ENCODE data around the gene HNRNPAB.
"Not testable (repeated sequence)": the region's sequence is repeated elsewhere in the genome, so short reads cannot be mapped to it uniquely, and the experiment has no call there.

The HNRNPAB gene

DNA sequence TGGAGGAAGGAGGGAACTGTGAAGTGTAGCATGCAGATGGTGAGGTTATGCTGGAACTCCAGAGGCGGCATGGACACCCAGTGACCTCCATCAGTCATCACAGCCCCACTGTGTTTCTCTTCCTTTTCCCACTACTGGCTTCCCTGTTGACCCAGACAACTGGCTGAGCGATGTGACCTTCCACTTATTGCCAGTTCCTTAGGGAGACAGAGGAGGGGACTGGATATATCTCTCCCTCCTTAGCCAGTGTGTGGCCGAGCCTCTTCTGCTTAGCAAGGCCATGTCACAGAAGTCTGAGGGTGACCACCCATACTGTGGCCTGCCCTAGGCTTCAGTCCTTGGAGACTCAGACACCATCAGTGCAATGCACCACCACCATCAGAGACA, 31.2 kb downstream of the HNRNPAB start:
- FAIRE-seq = no peak
- TF ChIP-seq, protein P1, sequence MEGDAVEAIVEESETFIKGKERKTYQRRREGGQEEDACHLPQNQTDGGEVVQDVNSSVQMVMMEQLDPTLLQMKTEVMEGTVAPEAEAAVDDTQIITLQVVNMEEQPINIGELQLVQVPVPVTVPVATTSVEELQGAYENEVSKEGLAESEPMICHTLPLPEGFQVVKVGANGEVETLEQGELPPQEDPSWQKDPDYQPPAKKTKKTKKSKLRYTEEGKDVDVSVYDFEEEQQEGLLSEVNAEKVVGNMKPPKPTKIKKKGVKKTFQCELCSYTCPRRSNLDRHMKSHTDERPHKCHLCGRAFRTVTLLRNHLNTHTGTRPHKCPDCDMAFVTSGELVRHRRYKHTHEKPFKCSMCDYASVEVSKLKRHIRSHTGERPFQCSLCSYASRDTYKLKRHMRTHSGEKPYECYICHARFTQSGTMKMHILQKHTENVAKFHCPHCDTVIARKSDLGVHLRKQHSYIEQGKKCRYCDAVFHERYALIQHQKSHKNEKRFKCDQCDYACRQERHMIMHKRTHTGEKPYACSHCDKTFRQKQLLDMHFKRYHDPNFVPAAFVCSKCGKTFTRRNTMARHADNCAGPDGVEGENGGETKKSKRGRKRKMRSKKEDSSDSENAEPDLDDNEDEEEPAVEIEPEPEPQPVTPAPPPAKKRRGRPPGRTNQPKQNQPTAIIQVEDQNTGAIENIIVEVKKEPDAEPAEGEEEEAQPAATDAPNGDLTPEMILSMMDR (IDR thresholded peaks at IDR 0.05; ENCODE audit: insufficient read depth, missing control alignments) = no peak
- no peak for DNase-seq (ENCODE audit: insufficient read length, low spot score)

DNA sequence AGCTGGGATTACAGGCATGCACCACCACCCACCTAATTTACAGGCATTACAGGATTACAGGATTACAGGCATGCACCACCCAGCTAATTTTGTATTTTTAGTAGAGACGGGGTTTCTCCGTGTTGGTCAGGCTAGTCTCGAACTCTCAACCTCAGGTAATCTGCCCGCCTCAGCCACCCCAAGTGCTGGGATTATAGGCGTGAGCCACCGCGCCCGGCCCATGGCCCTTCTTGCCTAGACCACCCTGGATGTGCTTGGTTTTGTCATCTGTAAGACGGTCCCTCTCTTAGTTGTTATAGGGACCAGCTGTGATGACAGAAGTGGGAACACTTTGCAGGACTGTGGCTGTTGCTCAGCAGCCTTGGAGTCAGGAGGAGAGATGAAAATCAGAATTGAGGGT, 31.8 kb downstream of the HNRNPAB start:
- no peak for FAIRE-seq
- TF ChIP-seq, protein P1 (IDR thresholded peaks at IDR 0.05; ENCODE audit: insufficient read depth, missing control alignments) = no peak
- DNase-seq (ENCODE audit: insufficient read length, low spot score) = no peak

DNA sequence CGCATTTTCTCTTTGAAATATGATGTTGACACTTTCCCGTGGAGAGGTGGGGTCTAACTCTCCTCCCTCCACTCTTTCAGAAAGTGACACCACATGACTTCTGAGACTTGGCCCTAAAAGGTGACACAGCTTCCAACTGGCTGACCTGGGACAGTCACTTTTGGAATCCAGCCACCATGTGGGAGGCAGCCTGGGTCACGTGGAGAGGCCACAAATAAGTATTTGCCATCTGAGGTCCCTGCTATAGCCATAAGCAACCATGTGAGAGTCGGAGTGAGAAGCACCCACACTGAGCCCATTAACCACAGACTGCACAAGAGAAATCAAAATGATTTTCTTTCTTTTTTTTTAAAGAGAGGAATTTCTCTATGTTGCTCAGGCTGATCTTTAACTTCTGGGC, 32.3 kb downstream of the HNRNPAB start:
- DNase-seq (ENCODE audit: insufficient read length, low spot score) (no peak), FAIRE-seq (no peak)
- TF ChIP-seq, protein P1 (IDR thresholded peaks at IDR 0.05; ENCODE audit: insufficient read depth, missing control alignments) = no peak

DNA sequence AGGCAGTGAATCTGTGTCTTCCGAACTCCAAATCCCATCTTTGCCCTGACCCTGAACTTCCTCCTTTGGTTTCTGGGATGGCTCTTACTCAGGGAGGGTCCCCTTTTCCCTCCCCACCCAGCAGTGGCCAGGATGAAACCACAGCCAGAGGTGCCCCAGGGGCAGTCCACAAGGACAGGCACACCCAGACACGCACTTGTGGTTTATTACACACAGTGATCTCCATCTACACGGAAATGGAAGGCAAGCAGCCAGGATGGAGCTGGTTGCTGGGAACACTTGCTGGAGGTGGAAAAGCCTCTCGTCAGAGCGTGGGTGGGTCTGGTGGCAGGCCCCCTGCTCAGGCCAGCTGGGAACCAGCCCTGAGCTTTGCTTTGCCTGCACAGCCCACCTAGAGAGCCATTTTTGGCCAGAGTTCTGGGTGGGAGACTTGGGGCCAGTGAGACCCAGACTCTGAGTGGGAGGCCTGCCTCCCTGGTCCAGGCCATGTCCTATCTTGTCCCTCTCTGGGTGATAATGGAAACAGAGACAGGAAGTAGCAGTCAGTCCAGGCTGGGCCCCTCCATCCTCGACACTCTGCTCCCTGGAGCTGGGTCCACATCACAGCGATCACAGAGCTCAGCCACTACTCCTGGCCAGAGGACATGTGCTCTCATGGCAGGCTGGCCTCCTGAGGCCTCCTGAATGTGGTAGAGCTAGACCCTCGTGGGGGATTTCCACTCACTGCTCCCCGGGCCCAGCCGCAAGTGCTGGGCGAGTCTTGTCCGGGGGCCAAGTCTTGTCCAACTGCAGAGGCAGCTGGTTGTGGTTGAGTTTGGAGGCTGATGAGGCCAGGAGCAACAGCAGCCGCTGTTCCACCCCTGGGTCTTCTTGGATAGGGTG, 33.3 kb downstream of the HNRNPAB start:
- DNase-seq (ENCODE audit: insufficient read length, low spot score) = no peak

DNA sequence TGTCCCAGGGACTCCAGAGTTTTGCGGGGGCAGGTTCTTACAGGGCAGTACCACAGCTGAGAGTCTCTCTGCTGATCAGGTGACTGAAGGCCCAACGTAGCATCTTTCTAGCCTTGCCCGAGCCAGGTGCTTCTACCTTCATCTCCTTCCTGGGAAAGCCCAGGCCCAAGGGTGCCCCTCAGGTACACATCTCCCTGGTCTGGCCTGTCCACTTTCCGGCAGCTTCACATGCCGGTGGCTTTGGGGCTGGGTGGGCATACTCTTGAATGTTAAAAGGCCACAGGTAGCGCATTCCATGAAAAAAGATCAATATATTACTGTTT, 33.9 kb downstream of the HNRNPAB start:
- DNase-seq (ENCODE audit: insufficient read length, low spot score) (no peak), FAIRE-seq (no peak)

More for the DNA sequence above, 33.3 kb downstream of the HNRNPAB start:
- TF ChIP-seq, protein P1 (IDR thresholded peaks at IDR 0.05; ENCODE audit: insufficient read depth, missing control alignments) = no peak
- no peak for FAIRE-seq

DNA sequence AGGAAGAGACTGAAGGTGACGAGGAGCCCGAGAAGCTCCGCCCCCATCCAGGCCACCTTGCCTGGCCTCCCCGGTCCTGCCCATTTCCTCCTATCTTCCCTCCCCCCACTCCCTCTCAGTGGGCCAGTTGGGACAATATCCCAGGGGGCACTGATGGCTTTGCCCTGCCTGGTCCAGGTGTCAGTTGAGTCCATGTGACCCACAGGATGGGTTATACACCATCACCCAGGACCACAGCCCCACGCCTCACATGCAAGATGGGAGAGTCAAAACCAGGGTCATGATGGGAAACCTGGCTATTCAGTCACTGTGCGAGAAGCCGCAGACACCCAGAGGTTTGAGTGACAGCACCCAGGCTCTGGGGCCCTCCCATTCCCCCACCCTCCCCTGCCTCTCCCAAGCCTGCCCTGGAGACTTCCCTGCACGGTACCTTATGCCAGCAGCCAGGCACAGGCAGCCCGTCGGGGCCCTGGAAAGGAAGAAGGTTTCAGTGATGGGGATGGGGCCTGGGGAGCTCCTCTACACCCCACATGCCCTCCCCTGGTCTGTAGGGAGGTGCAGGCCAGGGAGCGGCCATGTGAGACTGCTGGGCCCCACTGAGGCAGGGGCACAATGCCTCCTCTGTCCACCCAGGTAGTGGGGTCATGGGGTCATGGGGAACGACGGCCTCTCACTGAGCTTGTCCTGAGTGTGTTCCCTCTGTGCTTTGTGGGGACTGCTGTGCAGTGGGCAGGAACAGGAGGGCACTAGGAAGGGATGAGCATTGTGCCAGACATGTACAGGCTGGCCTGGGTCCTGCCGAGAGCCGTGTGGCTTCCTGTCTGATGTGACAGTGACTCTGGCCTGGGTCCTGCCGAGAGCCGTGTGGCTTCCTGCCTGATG, 34.6 kb downstream of the HNRNPAB start:
- FAIRE-seq (no peak), DNase-seq (ENCODE audit: insufficient read length, low spot score) (no peak)
- TF ChIP-seq, protein P1 (IDR thresholded peaks at IDR 0.05; ENCODE audit: insufficient read depth, missing control alignments) = no peak

More for the DNA sequence above, 33.9 kb downstream of the HNRNPAB start:
- TF ChIP-seq, protein P1 (IDR thresholded peaks at IDR 0.05; ENCODE audit: insufficient read depth, missing control alignments) = no peak

DNA sequence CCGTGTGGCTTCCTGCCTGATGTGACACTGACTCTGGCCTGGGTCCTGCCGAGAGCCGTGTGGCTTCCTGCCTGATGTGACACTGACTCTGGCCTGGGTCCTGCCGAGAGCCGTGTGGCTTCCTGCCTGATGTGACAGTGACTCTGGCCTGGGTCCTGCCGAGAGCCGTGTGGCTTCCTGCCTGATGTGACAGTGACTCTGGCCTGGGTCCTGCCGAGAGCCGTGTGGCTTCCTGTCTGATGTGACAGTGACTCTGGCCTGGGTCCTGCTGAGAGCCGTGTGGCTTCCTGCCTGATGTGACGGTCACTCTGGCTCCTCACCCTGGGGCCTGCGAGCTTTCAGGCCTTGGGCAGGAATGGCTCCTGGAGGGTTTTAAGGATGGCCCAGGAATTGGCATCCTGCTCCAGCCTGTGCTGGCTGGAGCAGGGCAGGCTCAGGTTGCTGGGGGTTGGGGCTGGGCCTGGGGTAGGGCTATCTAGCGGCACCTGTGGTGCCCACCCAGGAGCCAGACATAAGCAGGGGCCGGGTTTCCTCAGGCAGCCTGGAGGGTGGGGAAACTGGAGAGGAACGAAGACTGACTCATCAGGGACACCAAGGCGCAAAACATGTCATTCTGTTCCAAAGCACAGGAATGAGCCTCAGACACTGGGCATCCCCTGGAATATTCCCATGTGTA, 35.4 kb downstream of the HNRNPAB start:
- DNase-seq (ENCODE audit: insufficient read length, low spot score); FAIRE-seq: not testable (repeated sequence)
